Kidney glomerular epithelial cell (primary cell): ENCODE data around the gene BTG3.

Experiments
- DNase-seq: peaks from one replicate; lab custom pipeline; 2025; lab: John Stamatoyannopoulos, UW

Gene BTG3

GRCh38 chr21:17585875-17586450 is 26.7 kb downstream of the BTG3 start:
- DNase-seq = peak; percentile 55

DNA sequence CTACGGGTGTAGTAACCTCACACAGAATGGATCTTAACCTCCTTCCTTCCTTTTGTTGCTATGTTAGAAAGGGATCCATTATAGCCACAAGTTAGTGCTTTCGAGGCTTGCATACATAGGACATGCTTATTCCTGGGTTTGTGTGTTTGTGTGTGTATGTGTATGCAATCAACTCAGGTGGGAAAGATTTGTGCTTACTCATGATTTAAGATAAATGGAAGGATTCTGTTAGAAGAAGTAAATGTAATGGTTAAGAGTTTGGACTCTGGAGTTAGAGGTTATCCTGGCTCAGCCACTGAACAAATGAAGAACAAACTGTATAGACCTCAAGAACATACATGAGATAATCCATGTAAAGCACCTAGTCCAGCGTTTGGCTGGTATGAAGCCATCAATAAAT is 28.8 kb downstream of the BTG3 start:
- DNase-seq = no peak

- no peak for DNase-seq
Measured at GRCh38 chr21:17580319-17580718, 32.4 kb downstream of the BTG3 start.

DNA sequence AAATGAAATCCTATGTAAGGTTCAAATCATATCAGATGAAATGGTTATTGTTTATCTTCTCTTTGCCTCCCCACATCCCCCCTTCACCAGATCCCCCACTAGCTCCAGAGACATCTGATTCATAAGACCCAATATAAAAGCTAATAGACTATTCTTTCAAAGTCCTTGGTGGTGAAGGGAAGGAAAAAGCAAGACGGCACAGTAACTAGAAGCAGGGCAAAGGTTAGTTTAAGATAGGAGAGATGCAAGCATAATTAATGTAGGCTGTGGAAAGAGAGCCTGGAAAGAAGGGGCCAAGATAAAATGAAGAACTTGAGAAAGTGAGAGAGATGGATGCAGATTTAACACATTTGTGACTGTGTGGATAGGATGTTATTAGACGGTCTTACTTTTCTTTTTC is 33.8 kb downstream of the BTG3 start:
- no peak for DNase-seq

DNA sequence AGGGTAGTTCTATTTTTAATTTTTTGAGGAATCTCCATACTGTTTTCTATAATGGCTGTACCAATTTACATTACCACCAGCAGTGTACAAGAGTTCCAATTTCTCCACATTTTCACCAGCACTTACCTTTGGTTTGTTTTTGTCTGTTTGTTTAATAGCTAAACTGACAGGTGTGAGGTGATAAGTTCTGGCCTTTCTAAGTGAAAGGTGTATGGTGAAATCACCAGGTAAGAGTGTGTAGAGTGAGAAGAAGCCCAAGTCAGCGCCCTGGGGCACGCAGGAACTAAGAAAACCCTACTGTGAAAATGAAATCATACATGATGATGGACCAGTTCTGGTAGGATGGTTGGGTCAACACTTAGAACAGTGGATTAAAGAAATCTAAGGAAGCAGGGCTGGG is 34.5 kb downstream of the BTG3 start:
- no peak for DNase-seq

- DNase-seq = no peak
Measured at GRCh38 chr21:17577701-17578100, 35.0 kb downstream of the BTG3 start.

DNA sequence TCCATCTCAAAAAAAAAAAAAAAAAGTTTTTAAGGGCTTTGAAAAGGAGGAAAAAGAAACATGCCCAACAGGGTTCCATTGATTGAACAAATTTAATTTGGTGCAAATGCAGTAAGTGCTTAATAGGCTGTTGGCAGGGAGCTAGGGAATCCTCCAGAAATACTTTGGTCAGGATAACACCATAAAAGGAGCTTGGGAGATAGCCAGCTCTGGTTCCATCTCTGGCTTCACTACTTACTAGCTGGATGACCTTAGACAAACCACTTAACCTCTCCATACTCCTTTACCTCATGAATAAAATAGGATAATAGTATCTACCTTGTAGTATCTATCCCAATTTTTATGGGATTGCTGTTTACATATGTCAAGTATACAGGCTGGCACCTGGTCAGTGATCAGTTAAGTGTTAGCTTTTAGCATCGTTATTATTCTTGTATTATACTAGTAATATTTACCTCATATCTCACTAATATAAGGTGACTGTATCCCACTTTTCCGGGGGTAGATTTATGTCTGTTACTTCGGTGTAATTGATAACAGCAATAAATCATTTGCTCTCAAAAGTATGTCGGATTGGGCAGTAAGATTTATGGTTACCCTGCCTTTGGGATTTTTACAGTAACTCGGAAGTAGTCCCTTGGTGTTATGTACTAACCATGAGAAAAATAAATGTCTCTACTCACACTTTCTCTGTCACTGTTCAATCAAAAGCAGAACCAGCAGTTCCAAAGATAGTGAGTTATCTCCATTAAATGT is 36.4 kb downstream of the BTG3 start:
- DNase-seq = no peak

DNA sequence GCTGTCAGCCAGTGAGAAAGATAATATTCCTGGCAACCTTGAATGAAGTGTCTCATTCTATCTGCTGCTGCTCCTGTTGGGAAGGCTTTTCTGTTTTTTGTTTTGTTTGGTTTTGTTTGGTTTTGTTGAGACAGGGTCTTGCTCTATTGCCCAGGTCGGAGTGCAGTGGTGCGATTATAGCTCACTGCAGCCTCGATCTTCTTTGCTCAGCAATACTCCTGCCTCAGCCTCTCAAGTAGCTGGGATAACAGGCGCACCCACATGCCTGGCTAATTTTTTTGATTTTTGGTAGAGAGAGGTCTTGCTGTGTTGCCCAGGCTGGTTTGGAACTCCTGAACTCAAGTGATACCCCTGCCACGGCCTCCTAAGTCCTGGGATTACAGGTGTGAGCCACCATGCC is 37.6 kb downstream of the BTG3 start:
- DNase-seq = no peak

- DNase-seq = peak; percentile 38
Measured at GRCh38 chr21:17572431-17572830, 40.3 kb downstream of the BTG3 start.

GRCh38 chr21:17570786-17571185 is 41.9 kb downstream of the BTG3 start:
- no peak for DNase-seq

DNA sequence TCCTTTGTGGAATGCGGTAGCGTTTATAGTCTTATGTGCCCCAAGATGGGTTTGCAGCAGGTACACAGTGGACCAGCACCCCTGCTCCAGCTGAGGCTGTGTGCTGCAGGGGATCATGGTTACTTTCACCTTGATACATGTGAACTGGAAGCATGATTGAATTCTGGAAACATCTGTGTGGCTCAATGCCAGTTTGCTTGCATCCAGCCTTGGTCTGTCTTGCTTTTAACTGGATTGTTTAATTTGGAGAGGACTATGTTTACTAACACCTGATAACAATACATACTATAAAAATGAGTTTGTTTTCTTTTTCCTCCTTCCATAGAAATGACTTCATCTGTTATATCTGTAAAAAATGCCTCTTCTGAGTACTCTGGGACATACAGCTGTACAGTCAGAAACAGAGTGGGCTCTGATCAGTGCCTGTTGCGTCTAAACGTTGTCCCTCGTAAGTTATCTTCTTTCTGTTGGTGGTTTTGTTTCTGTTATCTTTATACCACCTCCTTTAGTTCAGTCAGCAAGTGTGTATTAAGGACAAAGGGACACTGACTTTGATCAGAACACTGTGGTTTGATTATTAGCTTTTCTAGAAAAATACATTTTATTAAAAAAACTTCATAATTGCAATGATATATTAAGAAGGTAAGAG is 52.2 kb downstream of the BTG3 start:
- DNase-seq = no peak

DNA sequence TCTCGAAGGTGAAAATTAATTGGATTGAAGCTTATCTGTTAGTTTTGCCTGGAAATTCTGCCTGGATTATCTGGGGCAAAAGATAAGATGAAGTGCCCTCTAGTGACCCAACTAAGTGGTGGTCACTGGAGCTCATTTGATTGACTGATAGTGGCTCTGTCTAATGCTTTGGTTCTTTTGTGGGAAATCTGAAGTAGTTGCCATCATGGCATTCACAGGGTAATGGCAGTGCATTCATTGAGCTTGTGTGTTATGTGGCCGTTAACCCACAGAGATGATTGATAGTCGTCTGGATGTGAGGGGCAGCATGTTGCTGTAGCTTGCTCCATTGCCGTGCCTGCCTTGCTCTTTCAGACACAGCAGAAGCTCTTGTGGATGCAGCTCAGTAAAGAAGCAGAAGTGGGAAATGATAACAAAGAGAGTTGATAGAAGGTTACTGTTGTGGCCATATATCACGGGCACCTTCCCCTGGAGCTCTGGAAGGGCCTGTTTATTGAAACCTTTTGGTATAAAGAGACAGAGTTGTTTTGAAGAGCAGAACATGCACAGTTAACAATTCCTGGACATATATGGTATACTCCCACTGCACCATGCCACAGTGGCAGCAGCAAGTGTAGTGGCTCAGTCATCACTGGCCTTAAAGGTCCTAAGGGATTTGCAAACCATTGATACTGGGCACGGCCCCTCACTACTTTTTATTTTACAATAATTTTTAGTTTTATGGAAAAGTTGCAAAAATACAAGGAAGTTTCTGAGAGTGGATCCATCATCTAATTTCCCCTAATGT is 57.8 kb downstream of the BTG3 start:
- DNase-seq = peak; percentile 8

- DNase-seq = no peak
Measured at GRCh38 chr21:17554120-17554519, 58.6 kb downstream of the BTG3 start.

- DNase-seq = no peak
Measured at GRCh38 chr21:17552410-17552809, 60.3 kb downstream of the BTG3 start.

DNA sequence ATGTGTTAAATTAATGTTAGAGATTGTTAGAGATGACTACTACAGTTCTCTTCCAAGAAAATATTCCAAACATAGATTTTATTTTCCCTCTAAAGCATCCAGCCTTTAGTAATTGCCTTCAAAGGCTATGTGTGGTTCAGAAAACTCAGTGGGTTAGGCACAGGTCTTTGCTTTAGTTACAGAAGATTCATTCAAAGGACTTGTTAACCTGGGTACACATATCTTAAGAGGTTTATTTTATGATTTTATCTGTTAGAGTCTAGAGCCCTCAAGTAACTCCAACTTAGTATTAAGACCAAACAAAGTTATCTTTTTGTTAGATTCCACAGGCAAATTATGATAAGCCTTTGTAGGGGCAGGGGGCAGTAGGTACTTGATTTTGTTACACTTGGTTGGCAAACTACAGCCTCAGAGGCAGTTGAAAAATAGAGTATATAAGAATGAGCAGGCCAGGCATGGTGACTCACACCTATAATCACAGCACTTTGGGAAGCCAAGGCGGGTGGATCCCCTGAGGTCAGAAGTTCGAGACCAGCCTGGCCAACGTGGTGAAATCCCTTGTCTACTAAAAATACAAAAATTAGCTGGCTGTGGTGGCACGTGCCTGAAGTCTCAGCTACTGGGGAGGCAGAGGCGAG is 61.9 kb downstream of the BTG3 start:
- DNase-seq = no peak

- no peak for DNase-seq
Measured at GRCh38 chr21:17548262-17548661, 64.4 kb downstream of the BTG3 start.

- DNase-seq = no peak
Measured at GRCh38 chr21:17545007-17545406, 67.7 kb downstream of the BTG3 start.
